A673 (cell line): ENCODE data around the gene PLCD3.

Experiments
- CTCF ChIP-seq: fragments of 300-800, 200-600 bp; sonication (generic); conservative IDR thresholded peaks from 2 replicates; pipeline ENCODE4 v1.5.1; 2017; ENCODE audit warnings: low read depth, mild to moderate bottlenecking, antibody characterized with exemption, low read length, moderate library complexity, mixed read lengths
- EZH2 ChIP-seq: fragments of 200-600 bp; sonication (generic); IDR thresholded peaks from 2 replicates; pipeline ENCODE4 v1.6.1; 2017; ENCODE audit warnings: borderline replicate concordance, low read depth, mild to moderate bottlenecking, mixed read lengths, antibody characterized with exemption, low read length; ENCODE audit not compliant: poor library complexity, severe bottlenecking

- TF ChIP-seq CTCF (no peak), EZH2 (no peak)
Observed at GRCh38 chr17:45146890-45147580, 14.7 kb upstream of the PLCD3 start.
